A673 (cell line): ENCODE measurements around the gene PARVA.

Experiments
- CTCF ChIP-seq: fragments of 300-800, 200-600 bp; sonication (generic); conservative IDR thresholded peaks from 2 replicates; pipeline ENCODE4 v1.5.1; 2017; ENCODE audit warnings: low read depth, mild to moderate bottlenecking, antibody characterized with exemption, low read length, moderate library complexity, mixed read lengths
- EZH2 ChIP-seq: fragments of 200-600 bp; sonication (generic); IDR thresholded peaks from 2 replicates; pipeline ENCODE4 v1.6.1; 2017; ENCODE audit warnings: borderline replicate concordance, low read depth, mild to moderate bottlenecking, mixed read lengths, antibody characterized with exemption, low read length; ENCODE audit not compliant: poor library complexity, severe bottlenecking

GRCh38 chr11:12456651-12457579 lies 79.5 kb downstream of the PARVA start:
- TF ChIP-seq CTCF = no peak
- TF ChIP-seq EZH2 = no peak
